ENCODE measurements around the gene PRIM2. TPM values are rescaled to one million over a fixed set of nuclear protein-coding genes. Genes with fewer than 3 reads are reported as not detected.
"Not testable (repeated sequence)": the region's sequence is repeated elsewhere in the genome, so short reads cannot be mapped to it uniquely, and the experiment has no call there.

Gene PRIM2
- total RNA-seq, 2 donors from 2014 or later: 18.5 to 28.9 TPM

DNA sequence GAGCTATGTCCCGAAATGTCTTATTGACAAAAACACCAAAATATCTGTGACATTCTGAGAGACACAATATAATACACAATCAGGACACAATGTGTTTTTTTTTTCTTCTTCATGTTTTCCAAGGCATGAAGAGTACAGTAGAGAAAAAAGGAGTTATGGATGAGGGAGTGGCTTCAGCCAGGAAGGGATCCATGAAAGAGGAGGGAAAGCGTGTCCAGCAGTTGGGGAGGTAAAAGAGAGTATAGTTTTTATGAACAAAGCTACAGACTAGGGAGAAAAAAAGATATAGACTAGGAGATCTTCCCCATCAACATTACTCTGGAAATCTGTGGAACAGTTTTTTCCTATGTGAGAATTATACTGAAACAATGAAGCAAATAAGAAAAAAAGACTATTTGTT lies 38.9 kb upstream of the PRIM2 start:
- Histone ChIP-seq H3K9me3 (no peaks in the 10 kb centered on the region), H3K4me3 (no peak overlapping the region), H3K27me3 (replicated peaks; ENCODE audit: insufficient read depth) (no peaks in the 10 kb centered on the region), H3K4me1 (replicated peaks) (no peaks in the 10 kb centered on the region), H3K36me3 (no peaks in the 10 kb centered on the region), H3K27ac (no peak overlapping the region)
- TF ChIP-seq POLR2A (IDR thresholded peaks at IDR 0.05) (no peak), POLR2AphosphoS5 (IDR thresholded peaks at IDR 0.05) (no peak)
- TF ChIP-seq, protein P1, sequence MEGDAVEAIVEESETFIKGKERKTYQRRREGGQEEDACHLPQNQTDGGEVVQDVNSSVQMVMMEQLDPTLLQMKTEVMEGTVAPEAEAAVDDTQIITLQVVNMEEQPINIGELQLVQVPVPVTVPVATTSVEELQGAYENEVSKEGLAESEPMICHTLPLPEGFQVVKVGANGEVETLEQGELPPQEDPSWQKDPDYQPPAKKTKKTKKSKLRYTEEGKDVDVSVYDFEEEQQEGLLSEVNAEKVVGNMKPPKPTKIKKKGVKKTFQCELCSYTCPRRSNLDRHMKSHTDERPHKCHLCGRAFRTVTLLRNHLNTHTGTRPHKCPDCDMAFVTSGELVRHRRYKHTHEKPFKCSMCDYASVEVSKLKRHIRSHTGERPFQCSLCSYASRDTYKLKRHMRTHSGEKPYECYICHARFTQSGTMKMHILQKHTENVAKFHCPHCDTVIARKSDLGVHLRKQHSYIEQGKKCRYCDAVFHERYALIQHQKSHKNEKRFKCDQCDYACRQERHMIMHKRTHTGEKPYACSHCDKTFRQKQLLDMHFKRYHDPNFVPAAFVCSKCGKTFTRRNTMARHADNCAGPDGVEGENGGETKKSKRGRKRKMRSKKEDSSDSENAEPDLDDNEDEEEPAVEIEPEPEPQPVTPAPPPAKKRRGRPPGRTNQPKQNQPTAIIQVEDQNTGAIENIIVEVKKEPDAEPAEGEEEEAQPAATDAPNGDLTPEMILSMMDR (IDR thresholded peaks at IDR 0.05): no peak
- no peak for DNase-seq (ENCODE audit: low spot score)
- intact Hi-C loops (cut with DNase I): no loop called here
- 92% methylated on average over 2 of the region's 2 CpGs for WGBS

- TF ChIP-seq POLR2AphosphoS5 (IDR thresholded peaks at IDR 0.05) (no peak), POLR2A (IDR thresholded peaks at IDR 0.05) (no peak)
- TF ChIP-seq, protein P1 (IDR thresholded peaks at IDR 0.05): no peak
- intact Hi-C loops (cut with DNase I): no loop called here
- no peaks in the 10 kb centered on the region for H3K9me3 ChIP-seq
- H3K27me3 ChIP-seq (replicated peaks; ENCODE audit: insufficient read depth): no peaks in the 10 kb centered on the region
- H3K4me1 ChIP-seq (replicated peaks): no peaks in the 10 kb centered on the region
- no peaks in the 10 kb centered on the region for H3K36me3 ChIP-seq
- no peak overlapping the region for H3K4me3 ChIP-seq
- no peak overlapping the region for H3K27ac ChIP-seq
- WGBS: 49% methylated on average over 2 of the region's 2 CpGs
- DNase-seq (ENCODE audit: low spot score): no peak
Observed at GRCh38 chr6:57279013-57279412, 38.4 kb upstream of the PRIM2 start.

DNA sequence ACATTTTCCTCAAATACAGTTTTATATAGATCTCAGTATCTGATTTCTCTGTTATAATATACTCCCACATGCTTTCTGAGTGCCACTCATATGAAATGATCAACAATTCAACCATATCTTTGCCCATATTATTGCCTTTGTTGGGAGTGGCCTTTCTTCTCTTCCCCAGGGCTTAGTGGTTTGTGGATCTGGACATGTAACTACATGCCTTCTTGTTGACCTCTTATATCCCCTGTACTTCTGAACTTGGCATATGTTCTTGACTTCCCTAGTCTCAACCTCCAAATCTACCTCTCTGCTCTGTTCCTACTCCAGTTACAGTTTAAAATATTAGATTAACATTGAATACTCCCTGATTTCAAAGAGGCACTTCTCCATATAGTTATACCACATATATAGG lies 34.3 kb upstream of the PRIM2 start:
- intact Hi-C loops (cut with DNase I): no loop called here

GRCh38 chr6:57283911-57284455 lies 33.4 kb upstream of the PRIM2 start:
- peak overlapping the region in 1 of 2 donors; percentile 24 for H3K27ac ChIP-seq
- no peaks in the 10 kb centered on the region for H3K4me1 ChIP-seq (replicated peaks)
- WGBS: 20% methylated on average over 2 of the region's 2 CpGs
- intact Hi-C loops (cut with DNase I): no loop called here
- TF ChIP-seq, protein P1 (IDR thresholded peaks at IDR 0.05): no peak
- peak; percentile 58 for TF ChIP-seq POLR2AphosphoS5 (IDR thresholded peaks at IDR 0.05)
- TF ChIP-seq POLR2A (IDR thresholded peaks at IDR 0.05): no peak
- no peak overlapping the region for H3K4me3 ChIP-seq
- H3K9me3 ChIP-seq: no peaks in the 10 kb centered on the region
- no peaks in the 10 kb centered on the region for H3K27me3 ChIP-seq (replicated peaks; ENCODE audit: insufficient read depth)
- peak; percentile 37 for DNase-seq (ENCODE audit: low spot score)
- no peaks in the 10 kb centered on the region for H3K36me3 ChIP-seq

More for the DNA sequence above, 34.3 kb upstream of the PRIM2 start:
- H3K4me1 ChIP-seq (replicated peaks): no peaks in the 10 kb centered on the region
- no peak for DNase-seq (ENCODE audit: low spot score)
- H3K27ac ChIP-seq: peak overlapping the region in 1 of 2 donors; percentile 24
- H3K9me3 ChIP-seq: no peaks in the 10 kb centered on the region
- H3K27me3 ChIP-seq (replicated peaks; ENCODE audit: insufficient read depth): no peaks in the 10 kb centered on the region
- H3K4me3 ChIP-seq: no peak overlapping the region
- no peak for TF ChIP-seq POLR2AphosphoS5 (IDR thresholded peaks at IDR 0.05)
- TF ChIP-seq POLR2A (IDR thresholded peaks at IDR 0.05): no peak
- no peaks in the 10 kb centered on the region for H3K36me3 ChIP-seq

- DNase-seq (ENCODE audit: low spot score): peak; percentile 65
- H3K27me3 ChIP-seq (replicated peaks; ENCODE audit: insufficient read depth); H3K36me3 ChIP-seq; H3K4me1 ChIP-seq (replicated peaks); H3K9me3 ChIP-seq; intact Hi-C loops (cut with DNase I); H3K4me3 ChIP-seq: not testable (repeated sequence)
- H3K27ac ChIP-seq: peak overlapping the region; percentile 16 to 33
- 49% methylated on average over 12 of the region's 12 CpGs for WGBS
- peak; percentile 64 for TF ChIP-seq POLR2AphosphoS5 (IDR thresholded peaks at IDR 0.05)
Observed at GRCh38 chr6:57288136-57288535, 29.3 kb upstream of the PRIM2 start.

DNA sequence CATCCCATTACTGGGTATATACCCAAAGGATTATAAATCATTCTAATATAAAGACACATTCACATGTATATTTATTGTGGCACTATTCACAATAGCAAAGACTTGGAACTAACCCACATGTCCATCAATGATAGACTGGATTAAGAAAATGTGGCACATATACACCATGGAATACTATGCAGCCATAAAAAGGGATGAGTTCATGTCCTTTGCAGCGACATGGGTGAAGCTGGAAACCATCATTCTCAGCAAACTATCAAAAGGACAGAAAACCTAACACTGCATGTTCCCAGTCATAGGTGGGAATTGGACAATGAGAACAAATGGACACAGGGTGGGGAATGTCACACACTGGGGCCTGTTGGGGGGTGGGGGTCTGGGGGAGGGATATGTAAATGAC lies 24.0 kb upstream of the PRIM2 start:
- DNase-seq (ENCODE audit: low spot score); intact Hi-C loops (cut with DNase I): not testable (repeated sequence)
- WGBS: 95% methylated on average over 1 of the region's 1 CpG

More for the DNA sequence above, 24.0 kb upstream of the PRIM2 start:
- not testable (repeated sequence) for H3K9me3 ChIP-seq; H3K27ac ChIP-seq; H3K4me3 ChIP-seq; H3K27me3 ChIP-seq (replicated peaks; ENCODE audit: insufficient read depth); H3K4me1 ChIP-seq (replicated peaks); H3K36me3 ChIP-seq

All from prostate gland (tissue), 2 donors.